GM19351 (cell line): Measurements from ENCODE around the gene TNFAIP8L1.

Experiments
- ATAC-seq: cut with Tn5 transposase; IDR thresholded peaks from one replicate; pipeline ENCODE4 v1.9.1; 2021; ENCODE audit warnings: mild to moderate bottlenecking, moderate library complexity; ENCODE audit not compliant: unreplicated experiment

Gene TNFAIP8L1

GRCh38 chr19:4699826-4700692 is 60.7 kb downstream of the TNFAIP8L1 start:
- ATAC-seq: no peak

GRCh38 chr19:4700693-4700970 is 61.3 kb downstream of the TNFAIP8L1 start:
- ATAC-seq: no peak

DNA sequence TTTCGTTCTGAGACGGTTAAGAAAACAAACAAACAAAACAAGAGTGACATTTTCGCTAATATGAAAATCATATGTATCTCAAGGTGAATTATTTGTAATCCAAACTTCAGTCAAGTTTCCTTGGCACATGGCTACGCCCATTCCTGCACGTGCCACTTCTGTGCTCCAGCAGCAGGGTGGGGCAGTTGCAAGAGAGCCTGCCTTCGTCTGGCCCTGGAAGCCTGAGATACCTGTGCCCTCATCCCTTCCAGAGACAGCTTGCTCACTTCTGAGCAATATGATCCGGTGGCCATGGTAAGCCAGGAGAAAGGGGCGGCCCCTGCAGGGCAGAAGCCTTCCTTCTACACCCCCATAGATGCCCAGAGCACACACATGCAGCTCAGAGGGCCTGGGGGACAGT is 62.2 kb downstream of the TNFAIP8L1 start:
- no peak for ATAC-seq

- ATAC-seq: no peak
Observed at GRCh38 chr19:4702764-4703163, 63.4 kb downstream of the TNFAIP8L1 start.

- ATAC-seq: no peak
Observed at GRCh38 chr19:4703671-4704316, 64.5 kb downstream of the TNFAIP8L1 start.

DNA sequence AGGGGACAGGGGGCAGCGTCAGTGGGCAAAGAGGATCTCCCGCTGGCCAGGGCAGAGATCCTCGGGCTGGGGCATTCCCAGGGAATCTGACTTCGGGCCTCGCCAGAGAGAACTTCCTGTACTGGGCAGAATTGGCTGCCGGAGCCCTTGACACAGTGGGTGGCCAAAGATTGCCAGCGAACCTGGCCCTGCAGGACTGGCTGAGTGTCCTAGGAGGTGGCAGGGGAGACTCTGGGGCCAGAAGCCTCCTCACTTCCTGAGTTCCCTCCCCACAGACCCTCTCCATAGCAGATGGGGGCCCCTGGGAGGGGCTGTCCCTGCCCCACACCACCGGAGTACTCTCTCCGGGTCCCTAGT is 65.0 kb downstream of the TNFAIP8L1 start:
- no peak for ATAC-seq
